HL-60/S4 treated with phorbol 12-myristate 13-acetate at 8.2 ng/mL for 4 days and 3 days (cell line): ENCODE measurements around the gene TECR.
"Not testable (repeated sequence)": the region's sequence is repeated elsewhere in the genome, so short reads cannot be mapped to it uniquely, and the experiment has no call there.

Source experiments
- in situ Hi-C: fragments of 300-500 bp; cut with MboI; formaldehyde crosslinking; loops from 2 replicates; pipeline ENCODE4 v1.15.0; 2022; ENCODE audit warnings: low sequenced_read_pairs

The TECR gene

DNA sequence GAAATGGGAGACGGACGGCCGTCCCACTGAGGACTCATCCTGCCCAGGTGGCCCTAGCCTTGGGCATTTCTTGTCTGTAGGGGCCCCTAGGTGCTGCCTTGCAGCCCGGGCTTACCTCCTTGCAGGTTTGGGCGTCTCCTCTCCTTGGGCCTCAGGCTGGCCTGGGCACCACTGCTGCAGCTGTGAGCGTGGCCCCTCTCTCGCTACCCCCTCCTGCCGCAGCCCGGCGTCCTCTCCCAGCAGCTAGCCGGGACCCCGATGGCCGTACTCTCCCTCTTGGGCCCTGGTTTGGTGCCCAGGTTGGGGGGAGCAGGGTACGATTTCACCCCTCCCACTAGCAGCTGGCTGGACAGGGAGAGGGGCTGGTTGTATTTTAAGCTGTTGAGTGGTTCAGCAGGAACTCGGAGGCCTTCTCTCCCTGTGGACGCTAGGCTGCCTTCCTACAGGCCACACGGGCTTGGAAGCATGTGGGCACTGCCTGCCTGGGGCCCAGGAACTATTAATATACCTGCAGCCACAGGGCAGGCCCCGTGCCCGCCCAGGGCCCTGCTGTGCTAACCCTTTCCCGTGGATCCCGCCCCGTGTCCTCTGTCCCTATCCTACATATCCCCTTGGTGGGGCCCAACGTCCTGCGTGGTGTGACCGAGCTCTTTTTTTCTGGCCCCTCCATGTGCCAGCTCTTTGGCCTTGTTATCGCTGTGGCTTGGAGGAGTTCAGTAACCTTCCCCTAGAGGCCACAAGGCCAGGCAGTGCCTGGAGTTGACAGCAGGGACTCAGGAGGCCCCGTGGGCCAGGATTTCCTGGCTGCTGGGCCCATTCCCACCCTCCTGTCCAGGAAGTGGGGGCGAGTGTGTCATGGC is 30.8 kb downstream of the TECR start:
- in situ Hi-C loops: no loop called here

DNA sequence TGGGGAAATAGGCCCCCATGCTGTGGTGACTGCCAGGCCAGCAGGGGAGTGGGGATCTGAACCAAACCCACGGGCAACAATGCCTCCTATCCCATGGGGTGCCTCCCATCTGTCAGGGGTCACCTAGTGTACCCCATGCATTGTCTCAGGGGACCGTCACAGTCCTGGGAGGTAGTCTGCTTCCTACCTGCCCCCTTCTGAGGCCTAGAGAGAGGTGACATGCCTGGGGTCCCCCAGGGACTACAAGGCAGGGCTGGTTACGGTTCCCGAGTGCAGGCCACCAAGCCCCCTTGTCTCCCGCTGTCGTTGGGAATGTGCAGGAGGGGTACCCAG is 31.3 kb downstream of the TECR start:
- in situ Hi-C loops: no loop called here

DNA sequence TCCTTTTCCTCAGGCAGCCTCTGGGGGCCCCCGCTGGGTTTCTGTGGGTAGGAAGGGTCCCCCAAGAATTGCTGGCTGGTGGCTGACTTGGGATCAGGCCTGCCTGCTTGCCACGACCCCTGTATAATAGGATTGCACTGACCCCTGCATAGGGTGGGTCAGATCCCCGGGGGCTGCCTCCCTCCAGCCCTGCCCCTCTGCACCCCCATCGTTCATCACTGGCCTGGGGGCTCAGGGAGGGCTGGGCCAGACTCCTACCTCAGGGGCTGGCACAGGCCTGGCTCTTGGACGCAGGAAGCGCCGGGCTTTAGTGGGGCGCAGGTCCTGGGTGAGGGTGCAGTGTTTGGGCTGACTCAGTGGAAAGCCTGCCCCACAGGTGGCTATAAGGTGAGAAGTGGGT is 31.9 kb downstream of the TECR start:
- in situ Hi-C loops: no loop called here

DNA sequence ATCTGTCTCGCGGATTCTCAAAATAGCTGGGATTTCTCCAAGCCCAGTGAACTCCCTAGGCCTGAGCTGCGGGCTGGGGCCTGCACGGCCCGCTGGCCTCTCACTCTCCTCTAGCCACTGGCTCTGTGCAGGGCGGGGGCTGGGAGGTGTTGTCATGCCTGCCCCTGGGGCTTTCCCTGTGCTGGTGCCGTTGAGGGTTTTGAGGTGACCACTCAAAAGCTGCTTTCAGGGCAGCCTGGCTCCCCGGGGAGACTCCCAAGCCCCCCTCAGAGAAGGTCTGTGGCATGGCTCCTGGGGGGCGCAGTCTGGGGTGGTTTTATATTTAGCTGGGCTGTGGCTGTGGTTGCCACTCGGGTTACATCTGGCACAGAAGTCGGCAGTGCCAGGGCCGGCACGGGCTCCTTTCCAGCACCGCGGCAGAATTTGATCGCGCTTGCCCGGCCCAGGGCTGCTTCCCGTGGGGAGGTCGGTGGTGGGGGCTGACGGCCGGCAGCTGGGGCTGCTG is 32.5 kb downstream of the TECR start:
- in situ Hi-C loops: no loop called here

- in situ Hi-C loops: no loop called here
These were observed 33.5 kb downstream of the TECR start for GRCh38 chr19:14562660-14563589.

- in situ Hi-C loops: no loop called here
These were observed 34.2 kb downstream of the TECR start for GRCh38 chr19:14563590-14563926.

DNA sequence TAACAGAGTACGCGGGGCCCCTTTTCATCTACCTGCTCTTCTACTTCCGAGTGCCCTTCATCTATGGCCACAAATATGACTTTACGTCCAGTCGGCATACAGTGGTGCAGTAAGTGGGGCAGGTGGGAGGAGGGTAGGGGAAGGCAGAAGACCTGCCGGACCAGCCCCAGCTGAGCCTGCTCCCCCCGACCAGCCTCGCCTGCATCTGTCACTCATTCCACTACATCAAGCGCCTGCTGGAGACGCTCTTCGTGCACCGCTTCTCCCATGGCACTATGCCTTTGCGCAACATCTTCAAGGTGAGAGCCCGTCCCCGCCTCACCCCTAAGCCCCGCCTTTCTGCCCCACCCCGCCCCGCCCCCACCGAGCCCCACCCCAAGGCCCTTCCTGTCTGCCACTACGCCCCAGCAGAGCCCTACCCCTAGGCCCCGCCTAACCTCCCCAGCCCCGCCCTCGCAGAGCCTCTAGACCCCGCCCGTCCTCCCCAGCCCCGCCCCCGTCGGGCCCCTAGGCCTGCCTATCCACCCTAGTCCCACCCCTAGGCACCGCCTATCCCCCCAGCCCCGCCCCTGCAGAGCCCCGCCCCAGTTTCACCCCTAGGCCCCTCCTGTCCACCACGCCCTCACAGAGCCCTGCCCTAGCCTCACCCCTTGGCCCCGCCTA is 34.7 kb downstream of the TECR start:
- in situ Hi-C loops: no loop called here

GRCh38 chr19:14564652-14565297 is 35.4 kb downstream of the TECR start:
- in situ Hi-C loops: not testable (repeated sequence)

- in situ Hi-C loops: no loop called here
These were observed 35.9 kb downstream of the TECR start for GRCh38 chr19:14565298-14565679.

GRCh38 chr19:14565765-14566711 is 36.6 kb downstream of the TECR start:
- in situ Hi-C loops: no loop called here

GRCh38 chr19:14566712-14567077 is 37.3 kb downstream of the TECR start:
- in situ Hi-C loops: no loop called here

- in situ Hi-C loops: no loop called here
These were observed 37.7 kb downstream of the TECR start for GRCh38 chr19:14567079-14567478.

- in situ Hi-C loops: loop anchor here (5.0 kb wide), 1 partner anchor 116 kb away; no protein-coding TSS in a partner anchor
These were observed 41.6 kb downstream of the TECR start for GRCh38 chr19:14570864-14571527.

DNA sequence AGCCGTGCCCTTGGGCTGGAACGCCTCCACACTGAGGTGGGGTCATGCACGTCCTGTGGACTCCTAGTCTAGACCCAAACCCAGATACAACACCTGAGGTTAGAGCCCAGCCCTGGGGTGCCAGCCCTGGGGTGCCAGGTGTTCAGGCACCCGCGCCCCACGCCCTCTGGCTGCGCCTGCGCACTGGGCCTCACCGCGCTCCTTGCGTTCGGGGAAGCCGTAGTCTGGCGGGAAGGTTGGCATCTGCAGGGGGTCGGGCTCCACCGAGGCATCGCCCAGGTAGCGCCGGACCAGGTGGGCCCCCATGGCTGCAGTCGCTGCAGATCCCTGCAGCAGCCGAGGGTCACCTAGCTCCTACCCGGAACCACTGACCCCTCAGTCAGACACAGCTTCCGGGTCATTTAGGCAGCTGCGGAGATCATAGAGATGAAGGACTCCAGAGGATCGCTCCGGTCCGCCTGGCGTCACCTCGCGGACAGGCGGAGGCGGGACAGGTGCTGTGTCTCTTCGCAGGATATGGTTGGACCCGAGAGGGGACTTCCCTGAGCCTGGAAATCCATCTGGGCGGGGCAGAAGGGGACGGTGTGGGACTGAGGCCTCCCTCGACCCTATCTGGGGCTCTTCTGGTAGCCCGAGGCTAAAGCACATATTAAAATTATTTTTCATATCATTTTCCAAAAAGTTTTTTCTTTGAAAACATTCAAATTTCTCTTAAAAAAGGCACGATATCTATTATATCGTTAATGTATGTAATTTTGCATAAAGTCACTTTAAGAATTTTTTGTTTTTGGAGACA is 42.5 kb downstream of the TECR start, which contains the start of gene NDUFB7:
Gene NDUFB7 (minus strand): TSS at position 372 of the 796 bp plus-strand sequence. CDS start 66 bp downstream, at position 306.
- in situ Hi-C loops: loop anchor here (5.0 kb wide), 1 partner anchor 115 kb away; no protein-coding TSS in a partner anchor

GRCh38 chr19:14575428-14575980 is 46.1 kb downstream of the TECR start:
- in situ Hi-C loops: no loop called here

DNA sequence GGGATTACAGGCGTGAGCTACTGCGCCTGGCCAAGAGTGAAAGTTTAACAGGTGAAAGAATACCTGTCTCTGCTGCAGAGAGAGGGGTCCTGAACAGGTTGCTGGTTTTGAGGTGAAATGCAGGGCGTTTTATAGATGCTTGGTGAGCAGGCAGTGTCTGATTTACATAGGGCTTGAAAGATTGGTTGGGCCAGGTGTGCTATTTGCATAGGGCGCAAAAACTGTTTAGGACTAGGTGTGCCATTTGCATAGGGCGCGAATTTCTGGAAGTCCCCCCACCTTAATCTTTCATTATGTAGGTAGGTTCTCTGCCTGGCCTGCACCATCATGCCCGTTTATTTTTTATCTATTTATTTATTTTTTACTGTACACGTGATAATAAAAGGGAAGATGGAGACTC is 47.0 kb downstream of the TECR start:
- in situ Hi-C loops: no loop called here

DNA sequence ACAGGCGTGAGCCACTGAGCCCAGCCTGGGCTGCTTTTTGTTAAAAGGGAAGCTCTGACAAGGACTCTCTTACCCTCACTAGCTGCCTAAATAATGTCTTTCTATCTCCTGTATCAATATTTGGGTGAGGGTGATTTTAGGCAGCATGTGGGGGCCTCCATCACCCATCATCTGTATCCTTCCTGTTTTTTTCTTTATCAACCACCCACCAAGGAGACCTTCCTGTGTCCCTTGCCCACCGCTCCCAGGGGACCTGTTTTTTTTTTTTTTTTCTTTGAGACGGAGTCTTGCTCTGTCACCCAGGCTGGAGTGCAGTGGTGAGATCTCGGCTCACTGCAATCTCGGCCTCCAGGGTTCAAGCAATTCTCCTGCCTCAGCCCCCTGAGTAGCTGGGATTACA is 47.9 kb downstream of the TECR start:
- in situ Hi-C loops: no loop called here

DNA sequence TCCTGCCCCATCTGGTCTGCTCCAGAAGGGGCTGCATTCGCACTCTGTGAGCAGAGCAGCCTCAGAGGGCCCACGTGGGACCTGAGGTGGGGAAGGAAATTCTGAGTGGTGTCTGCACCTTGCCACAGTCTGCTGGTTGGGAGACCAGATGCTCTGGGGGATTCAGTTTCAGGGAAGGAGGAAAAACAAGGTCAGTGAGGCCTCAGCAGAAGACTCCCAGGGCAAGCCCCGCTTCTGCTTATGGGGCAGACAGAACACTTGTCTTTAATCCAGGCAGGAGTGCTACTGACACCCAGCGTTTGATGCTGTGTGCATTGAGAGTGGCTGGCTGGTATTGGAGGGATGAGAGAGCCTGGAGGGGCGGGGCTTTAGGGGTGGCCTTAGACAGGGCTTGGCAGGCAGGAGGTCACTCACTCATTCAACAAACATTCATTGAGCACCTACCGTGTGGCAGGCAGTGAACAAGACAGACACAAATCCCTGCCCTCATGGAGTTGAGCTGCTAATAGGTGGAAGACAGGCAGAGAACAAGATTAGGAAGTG is 48.6 kb downstream of the TECR start:
- in situ Hi-C loops: no loop called here
